Endothelial cell of umbilical vein (primary cell): Measurements from ENCODE around the gene TMEM185A. TPM values are rescaled to one million over a fixed set of nuclear protein-coding genes. Genes with fewer than 3 reads are reported as not detected.
"Not testable (repeated sequence)": the region's sequence is repeated elsewhere in the genome, so short reads cannot be mapped to it uniquely, and the experiment has no call there.

Source experiments
- BruUV-seq: library from RNA; stranded (reverse); fragments of 400-500 nt; replicated peaks from 2 replicates; lab custom pipeline; 2021; lab: Mats Ljungman, UMichigan
- CTCF ChIA-PET: fragments of 300-600, 350-600 bp; sonication (Branson Sonifier 250); formaldehyde crosslinking; loops from one replicate; lab custom pipeline; 2021; ENCODE audit warnings: antibody characterized with exemption, inconsistent platforms; lab: Charles Lee
- POLR2A ChIA-PET: fragments of 300-600, 350-600 bp; sonication (Branson Sonifier 250); formaldehyde crosslinking; loops from one replicate; lab custom pipeline; 2021; ENCODE audit warnings: antibody characterized with exemption, inconsistent platforms; lab: Charles Lee
- DNase-seq: peaks from one replicate; pipeline ENCODE4 v3.0.0-alpha.2; 2011; ENCODE audit warnings: low read depth, low spot score
- FAIRE-seq: peaks from 2 replicates; lab custom pipeline; 2011; peaks lifted over from hg19 to GRCh38; lab: Jason Lieb, UNC
- H2AFZ ChIP-seq: 2 replicates; pipeline ENCODE4 v1.6.0; 2012; ENCODE audit warnings: low read depth, low read length, control low read depth, inconsistent platforms
- H3K27ac ChIP-seq: 2 replicates; pipeline ENCODE4 v1.5.1; 2011; ENCODE audit warnings: low read depth, mild to moderate bottlenecking, control low read depth, low read length, moderate library complexity; ENCODE audit not compliant: insufficient read depth
- H3K27me3 ChIP-seq, 2 experiments: 2 replicates each; pipeline versions ENCODE4 v1.6.0 to v1.6.1; 2011; ENCODE audit warnings: low read length in 2 of 2, mixed read lengths in 1 of 2; ENCODE audit not compliant: control insufficient read depth in 2 of 2, insufficient read depth in 2 of 2
- H3K36me3 ChIP-seq, 2 experiments: 2 replicates in 1 of 2; 3 replicates in 1 of 2; pipeline ENCODE4 v1.5.1; 2011; ENCODE audit warnings: low read length in 2 of 2, mild to moderate bottlenecking in 1 of 2, moderate library complexity in 1 of 2; ENCODE audit not compliant: control insufficient read depth in 2 of 2, insufficient read depth in 2 of 2; ENCODE audit errors: extremely low read depth in 1 of 2
- H3K4me1 ChIP-seq: 3 replicates; pipeline ENCODE4 v1.5.1; 2011; ENCODE audit warnings: mild to moderate bottlenecking, low read length; ENCODE audit not compliant: control insufficient read depth, insufficient read depth; ENCODE audit errors: extremely low read depth
- H3K4me2 ChIP-seq: 2 replicates; pipeline ENCODE4 v1.6.1; 2011; ENCODE audit warnings: low read length, control low read depth, mixed read lengths; ENCODE audit not compliant: insufficient read depth
- H3K4me3 ChIP-seq, 3 experiments: fragments of 200-600 bp in 1 of 3; sonication (generic), shearing (Covaris generic) in 1 of 3; replicated peaks in 1 of 3; 2 replicates each; pipeline ENCODE4 v1.5.1; 2011 to 2016; ENCODE audit warnings: control low read depth in 3 of 3, low read length in 3 of 3, mild to moderate bottlenecking in 2 of 3, inconsistent platforms in 1 of 3, low read depth in 1 of 3, moderate library complexity in 1 of 3; ENCODE audit not compliant: insufficient read depth in 1 of 3
- H3K79me2 ChIP-seq: 2 replicates; pipeline ENCODE4 v1.6.0; 2012; ENCODE audit warnings: low read length, inconsistent platforms; ENCODE audit not compliant: control insufficient read depth, insufficient read depth
- H3K9ac ChIP-seq: replicated peaks from 2 replicates; pipeline ENCODE3; 2011; ENCODE audit warnings: low read length, control low read depth; ENCODE audit not compliant: insufficient read depth; ENCODE audit errors: extremely low read depth
- H3K9me1 ChIP-seq: replicated peaks from 3 replicates; pipeline ENCODE4 v1.6.0; 2011; ENCODE audit warnings: mild to moderate bottlenecking, low read length; ENCODE audit not compliant: control insufficient read depth, insufficient read depth; ENCODE audit errors: extremely low read depth
- H3K9me3 ChIP-seq: replicated peaks from 2 replicates; pipeline ENCODE4 v1.5.1; 2012; ENCODE audit warnings: low read length, inconsistent platforms; ENCODE audit not compliant: control insufficient read depth, insufficient read depth
- H4K20me1 ChIP-seq: replicated peaks from 2 replicates; pipeline ENCODE3; 2011; ENCODE audit warnings: mild to moderate bottlenecking, low read length; ENCODE audit not compliant: control insufficient read depth, insufficient read depth; ENCODE audit errors: extremely low read depth
- dilution Hi-C: fragments of 300-500 bp; cut with MboI; formaldehyde crosslinking; loops from one replicate; pipeline ENCODE4 v1.15.0; 2019; ENCODE audit warnings: low sequenced_read_pairs; ENCODE audit not compliant: extremely low pct_ligation_motif_present
- intact Hi-C: fragments of 100-400 bp; cut with micrococcal nuclease; formaldehyde crosslinking; loops from one replicate; pipeline ENCODE4 v1.10.0; 2022
- polyA plus RNA-seq, 4 experiments: library from polyadenylated mRNA; depleted of rRNA in 3 of 4; stranded (reverse) in 3 of 4; unstranded in 1 of 4; fragments of >200 nt; gene quantifications; 2 replicates each; pipeline versions ENCODE4 v1.2.1 to v1.2.3, GENCODE V29; 2011 to 2012; ENCODE audit warnings: missing spikeins in 1 of 4
- total RNA-seq: library from RNA; stranded (reverse); gene quantifications from 2 replicates; pipeline ENCODE4 v1.2.3, GENCODE V29; 2021

Gene TMEM185A
- total and polyA plus RNA-seq, 2 donors (not counting 3 experiments of a cell fraction or from before 2014, with no cell fraction given), result 16.9 to 29.7 TPM

DNA sequence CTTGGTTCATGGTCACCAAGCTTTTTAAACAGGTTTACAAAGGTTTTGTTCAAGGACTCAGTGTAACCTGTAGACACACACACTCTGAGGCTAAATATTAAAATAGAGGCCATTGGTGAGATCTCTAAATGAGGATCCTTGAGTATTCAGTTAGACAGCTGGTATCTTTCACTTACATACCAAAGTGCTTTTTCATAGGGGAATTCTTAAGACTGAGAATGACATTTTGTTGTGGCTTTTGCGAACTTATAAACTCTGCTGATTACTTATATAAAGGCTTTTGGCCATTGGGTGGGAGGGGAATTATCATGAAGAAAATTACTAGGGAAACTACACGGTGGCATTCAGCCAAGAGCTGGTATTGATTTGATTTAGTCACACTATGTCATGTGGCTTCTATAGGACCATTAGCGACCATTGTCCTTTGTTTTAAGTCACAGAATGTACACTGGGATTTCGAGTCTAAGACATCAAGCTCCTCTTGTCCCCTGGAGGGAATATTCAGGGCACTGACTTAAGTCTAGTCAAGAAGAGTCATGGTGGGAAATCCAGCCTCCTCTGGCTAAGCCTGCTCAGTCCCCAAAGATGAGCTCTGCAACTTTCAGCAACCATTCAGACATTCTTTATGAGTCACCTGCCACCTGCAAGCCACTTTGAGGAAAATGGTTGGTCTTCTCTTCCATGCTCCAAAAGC is 80.2 kb downstream of the TMEM185A start:
- H3K9me1 ChIP-seq, FAIRE-seq, intact Hi-C loops, dilution Hi-C loops, H3K9me3 ChIP-seq, H3K4me2 ChIP-seq, H2AFZ ChIP-seq, BruUV-seq, DNase-seq, H3K79me2 ChIP-seq, H3K9ac ChIP-seq, POLR2A ChIA-PET, H4K20me1 ChIP-seq, CTCF ChIA-PET, H3K27ac ChIP-seq, H3K4me1 ChIP-seq, H3K36me3 ChIP-seq, H3K27me3 ChIP-seq, H3K4me3 ChIP-seq: not testable (repeated sequence)

DNA sequence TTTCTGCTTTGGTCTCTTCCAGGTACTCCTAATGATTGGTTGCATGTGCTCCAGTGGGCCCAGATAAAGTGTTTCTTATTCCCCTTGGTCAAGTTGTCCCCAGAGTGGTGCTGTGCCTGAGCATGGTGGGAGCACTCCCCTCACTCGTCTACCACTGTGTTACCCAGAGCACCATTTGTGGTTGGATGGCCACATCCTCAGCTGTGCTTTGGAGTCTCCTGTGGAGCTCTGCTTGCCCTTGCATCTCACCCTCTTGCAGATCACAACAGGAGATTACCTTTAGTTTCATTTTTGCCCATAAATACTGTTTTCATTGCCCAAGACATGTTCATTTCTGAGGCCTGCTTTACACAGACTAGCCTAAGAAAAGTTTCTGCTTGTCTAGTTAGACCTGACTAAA is 81.1 kb downstream of the TMEM185A start:
- FAIRE-seq, result peak; percentile 81
- H2AFZ ChIP-seq, DNase-seq, H3K4me3 ChIP-seq, H3K9me1 ChIP-seq, intact Hi-C loops, H3K27ac ChIP-seq, H3K79me2 ChIP-seq, CTCF ChIA-PET, H3K9me3 ChIP-seq, BruUV-seq, H3K36me3 ChIP-seq, H3K4me2 ChIP-seq, H3K9ac ChIP-seq, dilution Hi-C loops, POLR2A ChIA-PET, H4K20me1 ChIP-seq, H3K4me1 ChIP-seq, H3K27me3 ChIP-seq: not testable (repeated sequence)

DNA sequence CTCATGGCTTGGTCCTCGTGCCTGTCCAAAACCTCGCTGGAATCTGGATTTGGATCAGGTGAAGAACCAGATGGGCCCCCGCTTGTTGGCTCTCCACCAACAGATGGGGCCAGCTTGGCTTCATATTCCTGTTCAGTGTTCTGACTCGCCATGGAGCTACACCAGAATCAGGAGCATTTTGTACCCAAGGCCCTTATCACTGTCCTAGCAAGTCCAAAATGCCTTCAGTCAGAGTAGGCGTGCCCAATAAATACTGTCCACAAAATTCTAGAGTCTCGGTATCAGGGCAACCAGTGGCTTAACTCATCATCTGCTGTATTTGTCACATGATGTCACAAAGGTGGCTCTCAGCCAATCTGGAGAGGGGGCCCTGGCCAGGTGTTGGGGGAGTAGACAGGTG is 81.9 kb downstream of the TMEM185A start, which contains the start of gene HSFX3:
HSFX3 (minus strand) TSS at position 224 of the 400 bp plus-strand sequence; CDS start at position 152, 72 bp downstream.
- CTCF ChIA-PET, H3K27ac ChIP-seq, H3K9me3 ChIP-seq, DNase-seq, H3K79me2 ChIP-seq, H3K4me3 ChIP-seq, intact Hi-C loops, dilution Hi-C loops, H4K20me1 ChIP-seq, H3K27me3 ChIP-seq, H2AFZ ChIP-seq, H3K36me3 ChIP-seq, H3K9ac ChIP-seq, H3K4me1 ChIP-seq, H3K4me2 ChIP-seq, BruUV-seq, H3K9me1 ChIP-seq, POLR2A ChIA-PET: not testable (repeated sequence)
- peak; percentile 59 for FAIRE-seq

DNA sequence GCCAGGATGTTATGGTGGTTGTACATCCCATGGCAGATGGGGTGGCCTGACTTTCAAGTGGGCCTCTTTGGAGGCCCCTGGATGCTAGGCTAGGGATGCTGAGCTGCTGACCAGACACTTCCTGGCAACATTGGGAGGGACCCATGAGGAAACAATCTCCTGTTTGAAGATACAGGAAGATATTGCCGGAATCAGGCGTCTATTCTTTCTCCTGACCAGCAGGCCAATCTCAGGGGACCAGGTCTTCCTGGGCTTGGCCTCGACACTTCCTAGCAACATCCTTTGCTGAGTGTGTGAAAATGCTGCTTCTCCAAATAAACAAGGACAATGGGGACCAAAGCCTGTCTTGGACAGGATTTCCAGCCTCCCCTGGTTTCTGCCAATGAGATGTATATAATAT is 83.8 kb downstream of the TMEM185A start:
- H2AFZ ChIP-seq, H3K36me3 ChIP-seq, H3K79me2 ChIP-seq, H3K4me2 ChIP-seq, CTCF ChIA-PET, BruUV-seq, POLR2A ChIA-PET, FAIRE-seq, H3K9me3 ChIP-seq, H4K20me1 ChIP-seq, H3K9me1 ChIP-seq, intact Hi-C loops, H3K4me1 ChIP-seq, dilution Hi-C loops, H3K9ac ChIP-seq, H3K4me3 ChIP-seq, H3K27ac ChIP-seq, DNase-seq, H3K27me3 ChIP-seq: not testable (repeated sequence)
